ENCODE data around the gene KIAA1217.

KIAA1217 gene

GRCh38 chr10:24502006-24502405 lies 293.1 kb downstream of the KIAA1217 start:
- DNase-seq (ENCODE audit: low spot score): no peak

- no peak for DNase-seq (ENCODE audit: low spot score)
Observed at GRCh38 chr10:24502801-24503460, 294.0 kb downstream of the KIAA1217 start.

DNA sequence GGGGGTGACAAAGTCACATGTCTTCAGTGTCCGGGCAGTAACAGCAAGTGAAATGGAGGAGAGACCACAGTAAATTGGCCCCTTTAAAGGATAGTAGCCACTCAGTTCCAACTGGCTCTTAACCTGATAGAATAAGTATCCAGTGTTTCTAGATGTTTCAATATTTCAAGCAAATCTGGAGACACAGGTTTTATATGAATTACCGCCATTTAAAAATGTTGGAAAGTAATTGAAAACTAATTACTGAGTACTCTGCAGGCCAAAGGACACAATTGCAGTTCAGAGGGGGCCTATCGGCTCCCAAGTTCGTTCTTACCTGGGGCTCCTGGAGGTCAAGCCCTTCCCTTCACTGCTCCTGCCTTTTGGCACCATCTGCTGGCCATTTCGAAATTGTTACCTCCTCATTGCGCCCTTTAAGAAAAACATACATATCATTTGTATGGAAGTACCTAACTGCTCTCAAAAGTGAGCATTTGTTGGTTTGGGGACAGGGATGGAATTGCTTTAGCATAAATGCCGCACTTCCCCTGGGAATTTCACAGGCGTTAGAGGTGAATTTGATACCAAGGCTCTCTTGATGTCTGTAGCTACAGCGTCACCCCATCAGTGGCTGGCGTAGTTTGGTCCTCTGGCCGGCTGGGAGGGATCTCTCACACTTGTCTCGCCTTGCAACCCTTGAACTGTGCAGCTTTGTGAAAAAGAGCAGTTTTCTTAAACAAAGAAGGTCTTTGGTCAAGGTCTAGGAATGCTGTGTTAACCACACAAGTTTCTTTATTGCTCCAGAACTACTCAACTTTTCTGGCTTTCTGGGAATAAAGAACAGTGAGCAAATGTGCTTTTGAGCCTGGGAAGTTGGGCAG lies 294.8 kb downstream of the KIAA1217 start:
- DNase-seq (ENCODE audit: low spot score): peak; percentile 10

DNA sequence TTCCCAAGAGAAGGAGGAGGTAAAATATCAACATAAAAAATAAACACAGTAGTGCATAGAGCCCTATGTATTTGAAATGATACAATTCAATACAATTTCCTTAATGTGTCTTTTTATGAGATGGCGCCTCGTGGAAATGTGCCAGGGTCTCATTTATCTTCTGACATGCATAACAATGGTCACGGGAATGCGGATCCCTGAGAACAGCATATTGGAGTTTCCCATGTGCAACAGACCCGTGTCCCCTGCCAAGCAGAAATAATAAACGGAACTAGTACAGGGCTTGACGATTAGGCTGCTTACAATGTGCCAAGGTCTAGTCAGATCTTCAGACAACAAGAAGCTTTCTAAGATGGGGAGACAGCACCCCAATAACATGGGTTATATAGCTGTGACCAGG lies 296.8 kb downstream of the KIAA1217 start:
- no peak for DNase-seq (ENCODE audit: low spot score)

DNA sequence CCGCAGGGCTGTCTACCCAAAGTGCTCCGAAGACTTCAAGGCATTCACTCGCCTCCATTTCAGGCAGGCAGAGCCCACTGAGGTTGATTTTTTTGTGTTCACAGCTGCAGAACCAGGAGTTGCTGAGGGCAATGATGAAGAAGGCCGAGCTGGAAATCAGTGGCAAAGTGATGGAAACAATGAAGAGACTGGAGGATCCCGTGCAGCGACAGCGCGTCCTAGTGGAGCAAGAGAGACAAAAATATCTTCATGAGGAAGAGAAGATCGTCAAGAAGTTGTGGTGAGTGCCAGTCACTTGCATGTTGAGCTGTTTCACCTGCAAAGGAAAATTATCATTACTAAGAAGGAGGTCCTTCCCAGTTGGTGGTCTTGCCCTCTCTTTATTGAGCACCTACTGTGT lies 304.2 kb downstream of the KIAA1217 start:
- DNase-seq (ENCODE audit: low spot score): no peak

DNA sequence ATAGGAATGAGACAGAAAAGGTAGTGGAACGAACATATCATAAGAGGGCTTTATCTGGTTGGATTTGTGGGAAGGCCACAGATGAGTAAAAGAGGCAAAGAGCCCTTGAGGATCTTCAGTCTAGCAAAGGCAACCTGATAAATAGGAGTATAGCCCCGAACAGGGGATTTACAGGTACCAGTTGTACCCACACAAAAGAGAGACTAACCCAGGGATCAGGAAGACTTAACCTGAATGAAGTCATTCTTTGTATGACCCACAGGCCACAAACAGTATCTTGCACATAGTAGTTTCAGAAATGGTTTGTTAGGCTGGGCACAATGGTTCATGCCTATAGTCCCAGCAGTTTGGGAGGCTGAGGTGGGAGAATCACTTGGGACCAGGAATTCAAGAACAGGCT lies 306.5 kb downstream of the KIAA1217 start:
- DNase-seq (ENCODE audit: low spot score): no peak

DNA sequence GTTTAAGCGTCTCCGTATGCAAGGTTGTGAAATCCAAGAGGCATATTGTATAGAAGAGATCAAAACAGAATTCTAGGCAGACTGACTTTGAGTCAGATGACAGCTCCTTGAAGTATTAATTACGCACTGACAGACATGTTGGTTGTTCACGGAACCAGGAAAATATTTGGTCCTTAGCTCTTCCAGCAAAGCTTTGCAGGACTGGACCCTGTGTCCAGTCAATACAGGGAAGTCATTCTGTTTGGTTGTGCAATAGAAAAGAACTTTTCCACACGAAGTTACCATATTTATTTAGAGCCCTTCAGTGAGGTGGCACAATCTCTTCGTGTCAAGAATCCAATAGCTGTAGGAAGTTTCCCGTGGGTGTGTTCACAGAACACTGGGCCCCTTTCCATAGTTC lies 309.5 kb downstream of the KIAA1217 start:
- no peak for DNase-seq (ENCODE audit: low spot score)

DNA sequence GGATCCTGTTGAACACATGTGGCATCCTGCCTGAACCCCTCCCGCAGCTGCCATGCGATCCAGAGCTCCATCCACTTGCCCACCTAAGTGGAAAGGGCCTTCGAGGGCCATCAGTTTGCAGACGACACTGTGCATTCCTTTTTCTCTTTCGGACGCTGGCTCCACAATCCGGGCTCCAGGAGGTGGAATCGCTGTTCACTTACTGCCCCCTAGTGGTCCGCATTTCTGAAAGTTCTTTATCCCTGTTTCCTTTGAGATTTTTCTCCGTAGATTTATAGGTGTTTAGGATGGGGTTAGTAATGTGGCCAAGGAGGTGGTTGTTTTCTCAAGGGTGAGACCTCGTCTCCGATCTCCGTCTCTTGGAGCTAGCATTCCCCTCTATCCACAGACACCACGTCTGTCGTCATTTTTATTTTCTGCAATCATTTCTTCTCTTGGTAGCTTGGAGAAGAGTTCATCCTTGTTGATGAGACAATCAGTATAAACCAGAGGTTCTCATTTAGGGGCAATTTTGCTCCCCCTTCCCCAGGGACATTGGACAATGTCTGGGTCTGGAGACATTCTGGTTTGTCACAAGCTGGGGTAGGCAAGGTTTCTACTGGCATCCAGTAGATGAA lies 310.2 kb downstream of the KIAA1217 start:
- peak; percentile 24 for DNase-seq (ENCODE audit: low spot score)

GRCh38 chr10:24519950-24520349 lies 311.0 kb downstream of the KIAA1217 start:
- no peak for DNase-seq (ENCODE audit: low spot score)

DNA sequence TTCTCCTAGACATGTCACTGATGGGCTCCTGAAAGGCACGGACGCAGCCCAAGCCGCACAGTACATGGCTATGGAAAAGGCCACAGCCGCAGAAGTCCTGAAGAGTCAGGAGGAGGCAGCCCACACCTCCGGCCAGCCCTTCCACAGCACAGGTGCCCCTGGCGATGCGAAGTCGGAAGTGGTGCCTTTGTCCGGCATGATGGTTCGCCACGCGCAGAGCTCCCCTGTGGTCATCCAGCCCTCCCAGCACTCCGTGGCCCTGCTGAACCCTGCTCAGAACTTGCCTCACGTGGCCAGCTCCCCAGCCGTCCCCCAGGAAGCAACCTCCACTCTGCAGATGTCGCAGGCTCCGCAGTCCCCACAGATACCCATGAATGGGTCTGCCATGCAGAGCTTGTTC lies 315.4 kb downstream of the KIAA1217 start:
- no peak for DNase-seq (ENCODE audit: low spot score)

DNA sequence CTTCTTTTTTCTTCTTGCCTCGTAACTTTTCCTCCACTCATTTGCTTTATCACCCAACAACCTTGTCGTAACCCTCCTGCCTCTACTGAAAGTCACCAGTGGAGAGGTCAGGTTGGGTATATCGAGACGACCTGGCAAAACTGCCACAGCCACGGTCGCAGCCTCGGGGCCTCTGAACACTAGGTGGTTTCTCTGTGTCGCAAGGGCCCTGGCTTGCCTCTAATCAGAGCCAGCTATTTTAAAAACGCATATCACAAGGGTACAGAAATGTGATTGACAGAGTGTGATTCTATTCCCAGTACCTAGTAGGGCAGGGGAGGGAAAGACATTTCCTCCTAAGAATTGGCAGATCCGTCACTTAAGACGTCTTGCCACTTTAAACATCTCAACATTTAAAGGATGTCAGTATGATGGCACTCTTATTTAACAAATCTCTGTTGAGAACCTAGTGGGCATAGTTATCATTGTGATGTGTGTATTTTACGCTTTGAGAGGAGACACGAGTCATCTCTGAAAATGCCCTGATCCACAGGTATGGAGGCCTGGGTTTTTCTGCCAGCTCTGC lies 317.2 kb downstream of the KIAA1217 start:
- no peak for DNase-seq (ENCODE audit: low spot score)

DNA sequence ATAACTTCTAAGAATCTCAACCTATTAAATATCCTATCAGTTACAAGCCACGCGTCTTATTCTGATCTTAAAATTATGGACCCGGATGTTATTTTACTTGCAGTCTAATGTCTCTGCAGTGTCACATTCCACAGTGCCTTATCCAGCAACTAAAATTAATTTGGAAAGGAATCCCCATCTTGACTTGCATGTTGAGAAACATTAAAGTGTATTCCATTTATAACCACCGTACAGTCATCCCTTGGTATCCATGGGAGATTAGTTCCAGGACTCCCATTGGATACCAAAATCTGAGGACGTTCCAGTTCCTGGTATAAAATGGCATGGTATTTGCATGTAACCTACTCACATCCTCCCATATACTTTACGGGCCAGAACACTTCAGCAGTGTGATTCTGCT lies 320.0 kb downstream of the KIAA1217 start:
- DNase-seq (ENCODE audit: low spot score): no peak

DNA sequence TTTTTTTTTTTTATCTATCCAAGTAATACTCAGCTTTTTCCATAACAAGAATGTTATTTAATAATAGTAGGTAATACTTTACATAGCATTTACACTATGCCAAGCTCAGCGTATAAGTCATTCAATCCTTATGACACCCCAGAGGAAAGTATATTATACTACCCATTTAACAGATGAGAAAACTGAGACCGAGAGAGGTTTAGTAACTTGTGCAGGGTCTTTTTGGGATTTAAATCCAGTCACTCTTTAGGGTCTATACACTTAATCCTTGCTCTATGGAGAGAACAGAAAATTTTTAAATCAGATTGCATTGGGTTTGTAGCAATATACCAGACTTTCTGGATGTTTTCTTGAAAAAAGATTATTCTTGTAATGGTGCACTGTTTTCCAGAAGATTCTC lies 322.5 kb downstream of the KIAA1217 start:
- no peak for DNase-seq (ENCODE audit: low spot score)

- DNase-seq (ENCODE audit: low spot score): no peak
Observed at GRCh38 chr10:24533981-24534380, 325.0 kb downstream of the KIAA1217 start.

GRCh38 chr10:24536636-24537035 lies 327.7 kb downstream of the KIAA1217 start:
- DNase-seq (ENCODE audit: low spot score): no peak

DNA sequence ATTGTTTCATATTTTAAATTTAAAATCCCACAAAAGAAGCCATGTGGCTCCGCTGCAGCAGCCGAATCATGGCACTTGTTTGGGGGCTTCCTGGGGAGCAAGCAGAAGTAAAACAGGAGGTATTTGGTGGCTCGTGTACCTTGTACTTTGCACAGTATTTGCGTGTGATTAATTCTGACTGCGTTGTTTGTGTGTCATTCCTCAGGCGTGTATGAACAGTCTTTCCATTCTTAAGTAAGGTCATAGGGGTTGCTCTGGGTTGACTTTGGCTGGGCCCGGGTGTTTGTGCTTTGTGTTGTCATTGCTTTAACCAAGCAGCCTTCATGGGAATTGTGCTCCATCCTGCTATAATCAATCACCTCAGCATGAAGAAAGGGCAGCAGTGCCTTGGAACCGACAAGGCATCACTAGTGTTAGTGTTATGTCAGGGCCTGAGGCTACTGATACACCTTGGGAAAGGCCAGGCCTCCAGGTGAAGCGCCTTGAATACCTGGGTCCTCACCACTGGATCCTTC lies 332.4 kb downstream of the KIAA1217 start:
- no peak for DNase-seq (ENCODE audit: low spot score)

DNA sequence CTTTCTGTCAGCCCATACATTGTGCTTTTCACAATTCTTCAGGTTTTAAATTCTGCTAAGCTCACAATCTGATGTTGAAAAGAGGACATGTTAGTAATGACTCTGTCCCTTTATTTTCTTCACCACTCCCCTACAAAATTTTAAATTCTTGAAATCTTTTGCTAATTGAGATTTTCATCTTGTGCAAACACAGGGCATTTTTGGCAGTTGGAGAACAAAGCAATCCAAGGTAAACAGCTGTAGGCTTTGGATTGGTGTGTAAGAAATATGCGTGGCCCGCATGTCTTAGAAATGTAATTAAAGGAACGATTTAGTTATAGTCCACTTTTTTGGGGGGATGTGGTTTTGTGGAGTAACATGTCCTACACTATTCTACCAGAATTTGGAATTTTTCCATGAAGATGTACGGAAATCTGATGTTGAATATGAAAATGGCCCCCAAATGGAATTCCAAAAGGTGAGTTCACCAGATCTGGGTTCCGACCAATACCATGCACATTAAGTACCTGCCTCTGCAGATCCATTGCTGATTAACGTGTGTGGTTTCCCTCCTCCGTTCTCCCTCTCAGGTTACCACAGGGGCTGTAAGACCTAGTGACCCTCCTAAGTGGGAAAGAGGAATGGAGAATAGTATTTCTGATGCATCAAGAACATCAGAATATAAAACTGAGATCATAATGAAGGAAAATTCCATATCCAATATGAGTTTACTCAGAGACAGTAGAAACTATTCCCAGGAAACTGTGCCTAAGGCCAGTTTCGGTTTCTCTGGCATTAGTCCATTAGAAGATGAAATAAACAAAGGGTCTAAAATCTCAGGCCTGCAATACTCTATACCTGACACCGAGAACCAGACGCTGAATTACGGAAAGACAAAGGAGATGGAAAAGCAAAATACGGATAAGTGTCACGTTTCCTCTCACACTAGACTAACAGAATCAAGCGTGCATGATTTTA lies 333.7 kb downstream of the KIAA1217 start:
- DNase-seq (ENCODE audit: low spot score): no peak

GRCh38 chr10:24544776-24545175 lies 335.8 kb downstream of the KIAA1217 start:
- no peak for DNase-seq (ENCODE audit: low spot score)

GRCh38 chr10:24545585-24545984 lies 336.6 kb downstream of the KIAA1217 start:
- DNase-seq (ENCODE audit: low spot score): no peak

DNA sequence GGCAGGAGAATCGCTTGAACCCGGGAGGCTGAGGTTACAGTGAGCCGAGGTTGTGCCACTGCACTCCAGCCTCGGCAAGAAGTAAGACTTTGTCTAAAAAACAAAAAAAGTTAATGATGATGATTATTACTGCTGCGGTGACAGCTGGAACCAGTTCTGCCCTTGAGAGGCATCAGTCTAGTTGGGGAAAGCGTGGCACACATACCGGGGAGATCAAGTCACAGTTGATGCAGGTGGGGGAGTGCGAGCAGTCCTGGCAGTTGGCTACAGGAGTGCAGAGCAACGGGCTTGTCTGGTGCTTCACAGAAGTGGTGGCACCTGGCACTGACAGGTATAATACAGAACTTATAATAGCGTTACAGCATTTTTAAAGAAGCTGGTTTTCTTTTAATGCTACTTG lies 341.7 kb downstream of the KIAA1217 start:
- DNase-seq (ENCODE audit: low spot score): no peak

- no peak for DNase-seq (ENCODE audit: low spot score)
Observed at GRCh38 chr10:24551161-24551560, 342.2 kb downstream of the KIAA1217 start.
